ENCODE results near the gene CHI3L2.

CHI3L2 gene, protein sequence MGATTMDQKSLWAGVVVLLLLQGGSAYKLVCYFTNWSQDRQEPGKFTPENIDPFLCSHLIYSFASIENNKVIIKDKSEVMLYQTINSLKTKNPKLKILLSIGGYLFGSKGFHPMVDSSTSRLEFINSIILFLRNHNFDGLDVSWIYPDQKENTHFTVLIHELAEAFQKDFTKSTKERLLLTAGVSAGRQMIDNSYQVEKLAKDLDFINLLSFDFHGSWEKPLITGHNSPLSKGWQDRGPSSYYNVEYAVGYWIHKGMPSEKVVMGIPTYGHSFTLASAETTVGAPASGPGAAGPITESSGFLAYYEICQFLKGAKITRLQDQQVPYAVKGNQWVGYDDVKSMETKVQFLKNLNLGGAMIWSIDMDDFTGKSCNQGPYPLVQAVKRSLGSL

DNA sequence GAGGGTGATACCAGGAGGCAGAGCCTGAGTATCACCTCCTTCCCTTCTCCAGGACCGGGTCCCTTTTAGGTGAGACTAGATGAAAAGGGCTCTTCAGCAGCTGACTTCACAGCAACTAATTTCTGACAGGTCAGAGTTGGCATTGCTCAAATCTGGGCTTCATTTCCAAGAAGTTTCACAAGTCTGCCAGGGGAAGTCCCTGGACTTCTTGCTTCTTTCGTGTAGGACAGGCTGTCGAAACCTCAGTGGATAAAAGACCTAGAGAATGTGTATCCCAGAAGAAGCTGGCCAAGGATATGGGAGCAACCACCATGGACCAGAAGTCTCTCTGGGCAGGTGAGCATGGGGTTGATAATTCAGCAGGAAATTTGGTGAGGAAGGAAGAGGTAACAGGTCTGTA is at the start of gene CHI3L2:
Gene CHI3L2 (plus strand): TSS at position 280 of the 400 bp plus-strand sequence. CDS start 17 bp downstream, at position 297.
- H3K27me3 ChIP-seq (replicated peaks) = no peaks in the 10 kb centered on the region
- H3K27ac ChIP-seq = peak within 1 kb of the TSS; percentile 60
- H3K4me3 ChIP-seq (ENCODE audit: low read depth, low read length) = no peak within 1 kb of the TSS
- TF ChIP-seq, protein P1, sequence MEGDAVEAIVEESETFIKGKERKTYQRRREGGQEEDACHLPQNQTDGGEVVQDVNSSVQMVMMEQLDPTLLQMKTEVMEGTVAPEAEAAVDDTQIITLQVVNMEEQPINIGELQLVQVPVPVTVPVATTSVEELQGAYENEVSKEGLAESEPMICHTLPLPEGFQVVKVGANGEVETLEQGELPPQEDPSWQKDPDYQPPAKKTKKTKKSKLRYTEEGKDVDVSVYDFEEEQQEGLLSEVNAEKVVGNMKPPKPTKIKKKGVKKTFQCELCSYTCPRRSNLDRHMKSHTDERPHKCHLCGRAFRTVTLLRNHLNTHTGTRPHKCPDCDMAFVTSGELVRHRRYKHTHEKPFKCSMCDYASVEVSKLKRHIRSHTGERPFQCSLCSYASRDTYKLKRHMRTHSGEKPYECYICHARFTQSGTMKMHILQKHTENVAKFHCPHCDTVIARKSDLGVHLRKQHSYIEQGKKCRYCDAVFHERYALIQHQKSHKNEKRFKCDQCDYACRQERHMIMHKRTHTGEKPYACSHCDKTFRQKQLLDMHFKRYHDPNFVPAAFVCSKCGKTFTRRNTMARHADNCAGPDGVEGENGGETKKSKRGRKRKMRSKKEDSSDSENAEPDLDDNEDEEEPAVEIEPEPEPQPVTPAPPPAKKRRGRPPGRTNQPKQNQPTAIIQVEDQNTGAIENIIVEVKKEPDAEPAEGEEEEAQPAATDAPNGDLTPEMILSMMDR (IDR thresholded peaks at IDR 0.05; ENCODE audit: low read depth, low read length, missing control alignments) = no peak
- in situ Hi-C loops (cut with HindIII; ENCODE audit: low pct_ligation_motif_present, low sequenced_read_pairs) = no loop called here
- H3K36me3 ChIP-seq (replicated peaks) = no peaks in the 10 kb centered on the region
- DNase-seq = no peak

DNA sequence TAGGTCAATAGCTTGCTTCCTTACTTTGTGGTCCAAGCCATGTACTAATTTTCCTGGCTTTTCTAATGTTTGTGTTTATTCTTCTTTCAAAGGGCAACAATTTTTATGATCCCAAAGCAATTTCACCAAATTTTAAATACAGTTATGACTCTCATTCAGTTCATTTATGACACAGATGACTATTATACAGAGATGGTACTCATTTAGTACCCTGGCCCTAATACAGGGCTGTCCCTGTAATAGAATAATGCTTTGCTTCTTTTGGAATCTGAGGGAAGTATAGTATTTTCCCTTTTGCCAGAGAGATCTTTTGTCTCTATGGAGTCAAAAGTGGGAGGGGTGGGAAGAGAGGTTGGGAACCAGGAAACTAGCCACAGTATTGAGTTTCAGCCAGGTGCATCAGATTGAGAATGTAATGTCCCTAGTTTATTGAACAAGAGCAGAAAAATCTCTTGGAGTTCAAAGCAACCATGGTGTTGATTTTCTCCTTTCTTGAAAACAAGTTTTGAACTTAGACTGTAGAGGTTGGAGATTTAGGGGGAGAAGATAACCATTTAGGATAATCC is 47.5 kb upstream of the CHI3L2 start:
- TF ChIP-seq, protein P1 (IDR thresholded peaks at IDR 0.05; ENCODE audit: low read depth, low read length, missing control alignments) = no peak
- H3K4me3 ChIP-seq (ENCODE audit: low read depth, low read length) = no peak overlapping the region
- no peak overlapping the region for H3K27ac ChIP-seq
- H3K36me3 ChIP-seq (replicated peaks) = peaks cover 12% of the 10 kb centered on the region
- H3K27me3 ChIP-seq (replicated peaks) = no peaks in the 10 kb centered on the region
- DNase-seq = no peak
- in situ Hi-C loops (cut with HindIII; ENCODE audit: low pct_ligation_motif_present, low sequenced_read_pairs) = no loop called here

DNA sequence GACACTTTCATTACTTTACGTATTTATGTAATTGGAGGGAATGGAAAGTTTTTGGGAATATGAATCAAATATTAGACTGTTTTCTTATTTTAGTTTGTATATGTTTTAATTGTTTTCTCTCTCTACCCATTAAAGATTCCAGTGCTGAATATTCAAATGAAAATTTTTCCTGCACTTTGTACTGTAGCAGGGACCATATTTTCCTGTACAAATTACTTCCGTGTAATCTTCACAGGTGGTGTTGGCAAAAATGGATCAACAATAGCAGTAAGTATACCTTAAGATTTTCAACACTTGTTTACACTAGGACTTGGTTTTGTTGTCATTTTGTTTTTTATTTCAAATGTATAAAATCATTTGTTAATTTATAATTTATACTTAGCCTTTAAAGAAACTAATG is 45.5 kb upstream of the CHI3L2 start:
- in situ Hi-C loops (cut with HindIII; ENCODE audit: low pct_ligation_motif_present, low sequenced_read_pairs) = no loop called here
- Histone ChIP-seq H3K27me3 (replicated peaks) (no peaks in the 10 kb centered on the region), H3K4me3 (ENCODE audit: low read depth, low read length) (no peak overlapping the region), H3K27ac (no peak overlapping the region), H3K36me3 (replicated peaks) (peaks cover 17% of the 10 kb centered on the region)
- TF ChIP-seq, protein P1 (IDR thresholded peaks at IDR 0.05; ENCODE audit: low read depth, low read length, missing control alignments) = no peak
- no peak for DNase-seq

DNA sequence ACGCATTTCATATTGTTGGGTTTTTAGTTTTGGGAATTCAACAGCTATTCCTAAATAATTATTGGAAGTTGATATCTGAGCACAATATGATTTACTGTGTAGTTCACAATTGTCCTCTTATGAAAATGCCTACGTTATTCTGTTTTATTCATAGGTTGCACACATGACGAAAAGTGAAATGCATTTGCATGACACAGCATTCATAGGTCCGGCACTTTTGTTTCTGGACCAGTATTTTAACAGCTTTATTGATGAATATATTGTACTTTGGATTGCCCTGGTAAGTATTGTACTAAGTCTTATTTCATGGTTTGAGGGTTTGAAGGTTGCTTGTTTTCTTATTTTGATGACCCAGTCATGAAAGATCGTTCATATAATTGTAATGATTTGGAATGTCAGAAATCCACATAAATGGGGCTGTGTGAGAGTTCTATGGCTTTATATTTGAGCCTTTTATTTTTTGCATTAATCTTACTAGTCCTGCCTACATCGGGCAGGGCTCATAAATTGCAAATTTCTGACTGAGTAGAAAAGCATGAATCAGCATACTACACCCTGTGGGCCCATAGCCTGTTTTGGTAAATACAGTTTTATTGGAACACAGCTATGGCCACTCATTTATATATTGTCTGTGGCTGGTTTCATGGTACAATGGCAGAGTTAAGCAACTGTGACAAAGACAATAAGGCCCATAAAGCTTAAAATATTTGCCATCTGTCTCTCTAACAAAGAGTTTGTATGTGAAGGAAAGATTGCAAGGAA is 44.0 kb upstream of the CHI3L2 start:
- no peak overlapping the region for H3K27ac ChIP-seq
- in situ Hi-C loops (cut with HindIII; ENCODE audit: low pct_ligation_motif_present, low sequenced_read_pairs) = no loop called here
- no peaks in the 10 kb centered on the region for H3K27me3 ChIP-seq (replicated peaks)
- no peak overlapping the region for H3K4me3 ChIP-seq (ENCODE audit: low read depth, low read length)
- no peak for DNase-seq
- peaks cover 23% of the 10 kb centered on the region for H3K36me3 ChIP-seq (replicated peaks)
- TF ChIP-seq, protein P1 (IDR thresholded peaks at IDR 0.05; ENCODE audit: low read depth, low read length, missing control alignments) = no peak

DNA sequence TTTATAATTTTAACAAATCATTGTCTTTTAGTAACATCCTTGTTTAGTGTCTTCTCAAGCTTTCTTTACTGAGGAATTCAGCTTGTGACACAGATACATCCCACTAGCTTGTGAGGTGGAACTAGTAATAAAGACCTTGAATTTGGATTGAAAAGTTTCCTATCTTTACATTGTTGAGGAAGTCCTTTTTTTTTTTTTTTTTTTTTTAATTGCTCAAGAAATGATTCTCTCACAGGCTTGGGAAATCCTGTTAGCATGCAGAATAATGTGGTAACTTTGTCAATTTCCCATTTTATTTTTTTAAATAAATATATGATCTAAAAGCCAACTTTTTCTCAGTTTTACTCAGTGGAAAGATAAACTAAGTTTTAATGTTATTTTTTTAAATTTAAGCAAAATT is 42.9 kb upstream of the CHI3L2 start:
- Histone ChIP-seq H3K36me3 (replicated peaks) (peaks cover 23% of the 10 kb centered on the region), H3K27me3 (replicated peaks) (no peaks in the 10 kb centered on the region), H3K27ac (no peak overlapping the region), H3K4me3 (ENCODE audit: low read depth, low read length) (no peak overlapping the region)
- TF ChIP-seq, protein P1 (IDR thresholded peaks at IDR 0.05; ENCODE audit: low read depth, low read length, missing control alignments) = no peak
- in situ Hi-C loops (cut with HindIII; ENCODE audit: low pct_ligation_motif_present, low sequenced_read_pairs) = no loop called here
- no peak for DNase-seq
